Activated CD4-positive, alpha-beta T cell treated with anti-CD3 and anti-CD28 coated beads, Interleukin-2, Interleukin-4, amounts not matched to agents 100 ng/mL and 50 ng/mL, durations not matched to agents 16 hours and 8 hours (primary cell): ENCODE measurements around the gene CCL25.
"Not testable (repeated sequence)": the region's sequence is repeated elsewhere in the genome, so short reads cannot be mapped to it uniquely, and the experiment has no call there.

ENCODE experiments used
- DNase-seq: peaks from one replicate; pipeline ENCODE4 v3.0.0-alpha.2; 2020; ENCODE audit warnings: low spot score

The CCL25 gene

DNA sequence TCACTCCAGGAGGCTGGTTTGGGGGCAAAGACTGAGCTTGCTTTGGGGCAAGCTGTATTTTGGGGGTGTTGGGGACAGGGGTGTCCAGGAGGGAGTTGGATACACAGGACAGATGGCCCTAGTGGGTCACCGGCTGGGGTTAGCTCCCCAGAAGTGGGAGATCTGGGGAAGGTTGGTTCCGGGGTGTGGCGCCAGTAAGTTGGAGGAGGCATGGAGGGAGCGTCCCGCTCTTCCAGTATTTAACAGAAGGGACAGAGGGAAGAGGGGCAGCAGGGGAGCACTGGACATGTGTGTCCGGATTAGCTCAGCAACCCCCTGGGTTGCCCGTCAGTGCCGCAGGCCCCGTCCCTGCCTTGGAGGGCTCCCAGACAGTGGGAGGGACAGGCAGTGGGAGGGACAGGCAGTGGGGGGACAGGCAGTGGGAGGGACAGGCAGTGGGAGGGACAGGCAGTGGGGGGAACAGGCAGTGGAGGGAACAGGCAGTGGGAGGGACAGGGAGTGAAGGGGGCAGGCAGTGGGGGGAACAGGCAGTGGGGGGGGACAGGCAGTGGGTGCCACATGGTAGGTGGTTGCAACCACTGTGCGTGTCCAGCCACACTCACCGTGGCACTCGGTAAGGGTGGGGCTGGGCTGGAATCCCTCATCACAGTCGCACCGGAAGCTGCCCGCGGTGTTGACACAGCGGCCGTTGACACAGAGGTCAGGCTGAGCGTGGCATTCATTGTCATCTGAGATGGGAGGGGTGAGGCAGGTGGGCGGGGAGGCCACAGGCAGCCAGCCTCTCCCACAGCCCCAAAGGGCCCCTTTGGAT lies 33.2 kb downstream of the CCL25 start:
- no peak for DNase-seq

GRCh38 chr19:8086849-8087248 lies 34.3 kb downstream of the CCL25 start:
- no peak for DNase-seq

- no peak for DNase-seq
These were observed 35.3 kb downstream of the CCL25 start for GRCh38 chr19:8087876-8088275.

DNA sequence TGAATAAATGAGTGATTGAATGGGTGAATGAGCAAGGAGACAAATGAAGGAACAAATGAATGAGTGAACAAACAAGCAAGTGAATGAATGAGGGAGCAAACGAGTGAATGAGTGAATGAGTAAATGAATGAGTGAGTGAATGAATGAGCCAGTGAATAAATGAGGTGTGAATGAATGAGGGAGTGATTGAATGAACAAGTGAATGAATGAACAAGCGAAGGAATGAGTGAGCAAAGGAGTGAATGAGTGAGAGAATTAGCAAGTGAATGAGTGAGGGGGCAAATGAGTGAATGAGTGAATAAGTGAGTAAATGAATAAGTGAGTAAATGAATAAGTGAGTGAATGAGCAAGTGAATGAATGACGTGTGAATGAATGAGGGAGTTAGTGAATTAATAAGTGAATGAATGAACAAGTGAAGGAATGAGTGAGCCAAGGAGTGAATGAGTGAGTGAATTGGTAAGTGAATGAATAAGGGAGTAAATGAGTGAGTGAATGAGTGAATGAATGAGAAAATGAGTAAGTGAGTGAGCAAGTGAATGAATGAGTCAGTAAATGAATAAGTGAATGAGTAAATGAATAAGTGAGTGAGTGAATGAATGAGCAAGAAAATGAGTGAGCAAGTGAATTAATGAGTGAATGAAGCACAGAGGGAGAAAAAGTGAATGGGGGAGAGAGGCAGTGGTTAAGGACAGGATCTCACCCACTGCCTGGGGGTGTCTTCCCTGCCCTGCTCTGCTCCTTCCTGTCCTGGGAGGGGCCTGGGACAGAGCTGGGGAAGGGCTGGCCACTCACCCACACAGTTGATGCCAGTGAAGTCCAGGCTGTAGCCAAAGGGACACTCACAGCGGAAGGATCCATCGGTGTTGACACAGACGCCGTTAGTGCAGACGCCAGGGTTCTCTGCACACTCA lies 36.4 kb downstream of the CCL25 start:
- DNase-seq: no peak

DNA sequence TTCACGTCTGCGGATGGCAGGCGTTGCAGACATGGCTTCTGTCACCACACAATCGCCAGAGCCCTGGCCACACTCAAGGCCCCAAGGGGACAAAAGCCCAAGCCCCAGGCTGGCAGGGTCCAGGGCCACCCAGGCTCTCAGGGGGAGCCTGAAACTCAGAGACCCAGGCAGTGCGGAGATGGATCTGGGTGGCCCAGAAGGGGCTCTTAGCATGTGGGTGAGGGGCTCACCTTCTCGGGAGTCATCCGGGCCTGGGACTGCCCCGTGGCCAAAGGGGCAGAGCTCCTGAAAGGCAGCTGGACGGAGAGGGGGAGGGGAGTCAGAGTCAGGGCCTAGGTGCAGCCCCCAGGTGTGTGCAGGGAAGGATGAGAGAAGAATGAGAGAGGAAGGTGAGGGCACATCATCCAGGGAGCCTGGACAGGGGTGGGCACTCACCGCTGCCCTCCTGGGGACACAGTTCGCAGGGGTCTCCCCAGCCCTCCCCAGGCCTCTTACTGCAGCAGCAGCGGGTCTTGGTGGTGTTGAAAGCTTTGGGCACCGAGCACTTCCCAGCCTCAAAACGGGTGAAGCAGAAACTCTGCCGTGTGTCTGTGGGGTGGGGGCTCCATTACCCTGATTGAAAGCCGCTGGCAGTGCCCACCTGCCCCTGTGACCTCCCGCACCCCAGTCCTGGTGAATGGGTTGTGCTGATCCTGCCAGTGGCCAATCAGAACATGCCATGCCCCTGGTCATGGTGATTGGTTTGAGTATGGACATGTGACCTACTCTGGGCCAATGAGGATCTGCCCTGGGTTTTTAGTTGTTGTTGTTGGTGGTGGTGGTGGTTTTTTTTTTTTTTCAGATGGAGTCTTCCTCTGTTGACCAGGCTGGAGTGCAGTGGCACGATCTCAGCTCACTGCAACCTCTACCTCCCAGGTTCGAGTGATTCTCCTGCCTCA lies 37.4 kb downstream of the CCL25 start:
- no peak for DNase-seq

GRCh38 chr19:8090950-8091349 lies 38.4 kb downstream of the CCL25 start:
- no peak for DNase-seq

- no peak for DNase-seq
These were observed 41.2 kb downstream of the CCL25 start for GRCh38 chr19:8093740-8094139.

- no peak for DNase-seq
These were observed 41.8 kb downstream of the CCL25 start for GRCh38 chr19:8094336-8094735.

- no peak for DNase-seq
These were observed 42.9 kb downstream of the CCL25 start for GRCh38 chr19:8095354-8095886.

GRCh38 chr19:8096071-8096470 lies 43.5 kb downstream of the CCL25 start:
- DNase-seq: no peak

GRCh38 chr19:8097198-8097597 lies 44.6 kb downstream of the CCL25 start:
- DNase-seq: no peak

GRCh38 chr19:8097681-8098567 lies 45.4 kb downstream of the CCL25 start:
- no peak for DNase-seq

- no peak for DNase-seq
These were observed 48.8 kb downstream of the CCL25 start for GRCh38 chr19:8101311-8101710.

GRCh38 chr19:8101910-8102309 lies 49.4 kb downstream of the CCL25 start:
- DNase-seq: not testable (repeated sequence)

DNA sequence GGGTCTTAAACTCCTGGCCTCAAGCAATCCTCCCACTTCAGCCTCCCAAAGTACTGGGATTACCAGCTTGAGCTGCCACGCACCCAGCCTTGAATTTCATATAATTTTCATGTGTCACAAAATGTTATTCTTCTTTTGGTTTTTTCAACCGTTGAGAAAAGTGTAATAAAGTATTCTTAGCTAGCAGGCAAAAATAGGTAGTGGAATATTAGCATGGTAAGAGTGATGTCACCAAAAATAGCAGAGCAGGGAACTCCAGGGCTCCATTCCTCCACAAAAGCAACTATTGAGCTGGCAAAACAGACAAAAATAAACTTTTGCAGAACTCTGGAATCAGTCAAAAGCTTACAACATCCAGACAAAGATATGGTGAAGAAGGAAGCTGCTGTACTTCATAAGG lies 52.9 kb downstream of the CCL25 start:
- no peak for DNase-seq

DNA sequence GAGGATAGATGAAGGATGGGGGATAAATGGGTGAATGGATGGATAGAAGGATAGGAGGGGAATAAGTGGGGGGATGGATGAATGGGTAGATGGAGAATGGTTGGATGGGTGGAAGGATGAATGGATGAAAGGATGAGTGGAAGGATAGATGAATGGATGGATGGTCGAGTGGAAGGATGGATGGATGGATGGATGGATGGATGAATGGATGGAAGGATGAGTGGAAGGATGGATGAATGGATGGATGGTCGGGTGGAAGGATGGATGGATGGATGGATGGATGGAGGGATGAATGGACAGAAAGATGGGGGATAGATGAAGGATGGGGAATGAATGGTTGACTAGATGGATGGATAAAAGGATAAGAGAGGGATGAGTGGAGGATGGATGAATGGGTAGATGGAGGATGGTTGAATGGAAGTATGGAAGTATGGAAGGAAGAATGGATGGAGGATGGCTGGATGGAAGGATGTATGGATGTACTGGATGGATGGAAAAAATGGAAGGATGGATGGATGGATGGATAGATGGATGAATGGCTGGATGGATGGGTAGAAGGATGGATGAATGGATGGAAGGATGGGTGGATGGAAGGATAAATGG lies 54.8 kb downstream of the CCL25 start:
- no peak for DNase-seq

DNA sequence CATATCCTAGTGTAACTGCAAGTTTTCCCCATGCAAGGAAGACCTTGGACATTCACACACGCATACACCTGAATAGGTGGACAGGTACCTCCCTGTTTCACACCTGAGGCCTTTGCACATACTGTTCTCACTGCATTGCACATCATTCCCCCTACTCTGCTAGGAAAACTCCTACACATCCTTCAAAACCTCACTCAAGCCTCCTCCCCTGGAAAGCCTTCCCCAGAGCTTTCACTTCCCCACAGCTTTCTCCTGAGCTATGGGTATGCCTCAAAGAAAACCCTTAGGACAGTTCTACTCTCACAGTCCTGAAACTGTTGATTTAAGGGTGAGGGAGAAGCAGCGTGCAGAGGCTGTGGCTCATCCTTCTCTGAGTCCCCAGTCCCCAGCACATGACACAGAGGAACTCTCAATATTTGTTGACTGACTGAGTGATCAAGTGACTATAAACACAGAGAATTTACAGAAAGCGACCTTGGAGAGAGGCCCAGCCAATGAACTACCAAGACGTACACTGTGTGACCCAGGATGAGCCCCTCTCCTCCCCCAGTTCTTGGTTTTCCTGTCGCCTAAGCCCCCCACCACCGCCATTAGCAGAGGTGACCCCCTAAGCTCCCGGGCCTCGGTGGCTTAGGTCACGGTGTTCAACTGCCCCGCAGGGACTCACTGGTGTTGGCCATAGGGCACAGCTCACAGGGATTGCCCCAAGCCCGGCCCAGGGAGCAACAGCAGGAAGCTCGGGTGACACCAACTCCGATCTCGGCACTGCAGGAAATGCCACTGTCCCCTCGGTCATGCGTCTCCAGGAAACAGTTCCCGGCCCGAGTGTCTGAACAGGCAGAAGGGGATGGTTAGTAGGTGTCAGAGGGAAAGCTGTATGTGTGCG lies 56.2 kb downstream of the CCL25 start:
- DNase-seq: no peak

- DNase-seq: no peak
These were observed 56.9 kb downstream of the CCL25 start for GRCh38 chr19:8109455-8109854.
